SK-N-SH treated with all-trans-retinoic acid at 6 μM for 48 hours (cell line): ENCODE results near the gene COL15A1.
"Not testable (repeated sequence)": the region's sequence is repeated elsewhere in the genome, so short reads cannot be mapped to it uniquely, and the experiment has no call there.

Experiments
- ATAC-seq: fragments of 200-7000 bp; cut with Tn5 transposase; 3 replicates; pipeline ENCODE4 v1.9.1; 2020; ENCODE audit warnings: mild to moderate bottlenecking, moderate library complexity
- ARNTL ChIP-seq: fragments of 450-650 bp; formaldehyde crosslinking; IDR thresholded peaks from 2 replicates; pipeline ENCODE4 v1.5.0; 2020; ENCODE audit warnings: low read depth, mild to moderate bottlenecking, moderate library complexity, borderline replicate concordance
- BACH2 ChIP-seq: fragments of 250-450 bp; sonication (Bioruptor Pico); IDR thresholded peaks from 2 replicates; pipeline ENCODE4 v1.9.0; 2021; ENCODE audit warnings: mild to moderate bottlenecking, borderline replicate concordance
- CREB5 ChIP-seq: fragments of 250-450 bp; sonication (Bioruptor Pico); IDR thresholded peaks from 2 replicates; pipeline ENCODE4 v1.5.1; 2020; ENCODE audit warnings: low read depth, mild to moderate bottlenecking, moderate library complexity
- ESRRG ChIP-seq: fragments of 250-450 bp; sonication (Bioruptor Pico); IDR thresholded peaks from 2 replicates; pipeline ENCODE4 v1.6.1; 2021; ENCODE audit warnings: mild to moderate bottlenecking
- GLIS3 ChIP-seq: fragments of 250-450 bp; sonication (Bioruptor Pico); IDR thresholded peaks from 2 replicates; pipeline ENCODE4 v1.5.0; 2020; ENCODE audit warnings: mild to moderate bottlenecking, moderate library complexity
- ISL1 ChIP-seq: fragments of 250-450 bp; sonication (Bioruptor Pico); IDR thresholded peaks from 2 replicates; pipeline ENCODE4 v2.1.2; 2022; ENCODE audit warnings: mild to moderate bottlenecking, moderate library complexity
- PPARA ChIP-seq: fragments of 250-450 bp; sonication (Bioruptor Pico); IDR thresholded peaks from 2 replicates; pipeline ENCODE4 v1.5.0; 2020; ENCODE audit warnings: mild to moderate bottlenecking, borderline replicate concordance
- RARB ChIP-seq: fragments of 250-450 bp; sonication (Bioruptor Pico); IDR thresholded peaks from 2 replicates; pipeline ENCODE4 v1.8.0; 2021; ENCODE audit warnings: mild to moderate bottlenecking, moderate library complexity
- SNAI2 ChIP-seq: fragments of 250-450 bp; sonication (Bioruptor Pico); IDR thresholded peaks from 2 replicates; pipeline ENCODE4 v1.5.0; 2020; ENCODE audit warnings: mild to moderate bottlenecking, moderate library complexity
- TCF4 ChIP-seq: fragments of 250-450 bp; sonication (Bioruptor Pico); IDR thresholded peaks from 2 replicates; pipeline ENCODE4 v1.8.0; 2021; ENCODE audit warnings: mild to moderate bottlenecking, moderate library complexity, borderline replicate concordance
- TSHZ2 ChIP-seq: fragments of 250-450 bp; sonication (Bioruptor Pico); IDR thresholded peaks from 2 replicates; pipeline ENCODE4 v1.5.0; 2020; ENCODE audit warnings: mild to moderate bottlenecking, moderate library complexity
- ZFP30 ChIP-seq: fragments of 450-650 bp; formaldehyde crosslinking; IDR thresholded peaks from 2 replicates; pipeline ENCODE4 v1.5.0; 2022; ENCODE audit warnings: mild to moderate bottlenecking, moderate library complexity
- ZNF565 ChIP-seq: fragments of 450-650 bp; formaldehyde crosslinking; conservative IDR thresholded peaks from 2 replicates; pipeline ENCODE4 v1.5.0; 2020; ENCODE audit warnings: low read depth, mild to moderate bottlenecking, moderate library complexity
- ZNF70 ChIP-seq: fragments of 450-650 bp; formaldehyde crosslinking; IDR thresholded peaks from 2 replicates; pipeline ENCODE4 v1.5.0; 2020; ENCODE audit warnings: mild to moderate bottlenecking, moderate library complexity
- ZNF8 ChIP-seq: fragments of 450-650 bp; formaldehyde crosslinking; IDR thresholded peaks from 2 replicates; pipeline ENCODE4 v1.5.0; 2020; ENCODE audit warnings: mild to moderate bottlenecking, moderate library complexity
- TF ChIP-seq, protein P1 (sequence below): fragments of 250-450 bp; sonication (Bioruptor Pico); IDR thresholded peaks from 2 replicates; pipeline ENCODE4 v1.8.0; 2020; ENCODE audit warnings: mild to moderate bottlenecking, moderate library complexity, borderline replicate concordance
- TF ChIP-seq, protein P2 (sequence below): fragments of 250-450 bp; sonication (Bioruptor Pico); IDR thresholded peaks from 2 replicates; pipeline ENCODE4 v1.5.1; 2021; ENCODE audit warnings: mild to moderate bottlenecking, moderate library complexity

COL15A1 gene

GRCh38 chr9:98899408-98900056, 44.2 kb upstream of the COL15A1 start (continued):
- TF ChIP-seq TSHZ2 (no peak), ZNF8 (CRISPR knock-in tag) (no peak), GLIS3 (CRISPR knock-in tag) (no peak), TCF4 (no peak)
- TF ChIP-seq, protein P1, sequence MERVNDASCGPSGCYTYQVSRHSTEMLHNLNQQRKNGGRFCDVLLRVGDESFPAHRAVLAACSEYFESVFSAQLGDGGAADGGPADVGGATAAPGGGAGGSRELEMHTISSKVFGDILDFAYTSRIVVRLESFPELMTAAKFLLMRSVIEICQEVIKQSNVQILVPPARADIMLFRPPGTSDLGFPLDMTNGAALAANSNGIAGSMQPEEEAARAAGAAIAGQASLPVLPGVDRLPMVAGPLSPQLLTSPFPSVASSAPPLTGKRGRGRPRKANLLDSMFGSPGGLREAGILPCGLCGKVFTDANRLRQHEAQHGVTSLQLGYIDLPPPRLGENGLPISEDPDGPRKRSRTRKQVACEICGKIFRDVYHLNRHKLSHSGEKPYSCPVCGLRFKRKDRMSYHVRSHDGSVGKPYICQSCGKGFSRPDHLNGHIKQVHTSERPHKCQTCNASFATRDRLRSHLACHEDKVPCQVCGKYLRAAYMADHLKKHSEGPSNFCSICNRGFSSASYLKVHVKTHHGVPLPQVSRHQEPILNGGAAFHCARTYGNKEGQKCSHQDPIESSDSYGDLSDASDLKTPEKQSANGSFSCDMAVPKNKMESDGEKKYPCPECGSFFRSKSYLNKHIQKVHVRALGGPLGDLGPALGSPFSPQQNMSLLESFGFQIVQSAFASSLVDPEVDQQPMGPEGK, result no peak

- no peak for TF ChIP-seq SNAI2 (CRISPR knock-in tag)
- TF ChIP-seq ARNTL (CRISPR knock-in tag), result no peak
- TF ChIP-seq ZNF70, result no peak
- no peak for TF ChIP-seq PPARA
- TF ChIP-seq, all 23 proteins: peak for 0
- no peak for ATAC-seq
These were observed 43.5 kb upstream of the COL15A1 start for GRCh38 chr9:98900244-98900643.

- ATAC-seq, result no peak
- TF ChIP-seq GLIS3 (CRISPR knock-in tag) (no peak), RARB (no peak)
- TF ChIP-seq, all 23 proteins: peak for 0
These were observed 43.0 kb upstream of the COL15A1 start for GRCh38 chr9:98900725-98901124.

DNA sequence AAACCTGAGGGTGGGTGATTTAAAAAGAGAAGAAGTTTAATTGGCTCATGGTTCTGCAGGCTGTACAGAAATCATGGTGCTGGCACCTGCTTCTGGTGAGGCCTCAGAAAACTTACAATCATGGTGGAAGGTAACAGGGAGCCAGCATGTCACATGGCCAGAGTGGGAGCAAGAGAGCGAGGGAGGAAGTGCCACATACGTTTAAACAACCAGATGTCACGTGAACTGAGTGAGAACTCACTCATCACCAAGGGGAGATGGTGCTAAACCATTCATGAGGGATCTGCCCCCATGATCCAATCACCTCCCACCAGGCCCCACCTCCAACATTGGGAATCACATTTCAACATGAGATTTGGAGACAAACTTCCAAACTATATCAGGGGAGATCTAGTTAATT, 41.9 kb upstream of the COL15A1 start:
- not testable (repeated sequence) for ATAC-seq

- TF ChIP-seq ZFP30 (CRISPR knock-in tag) (no peak), ZNF565 (CRISPR knock-in tag) (no peak), TCF4 (no peak), PPARA (no peak), SNAI2 (CRISPR knock-in tag) (no peak), ESRRG (CRISPR knock-in tag) (no peak), TSHZ2 (no peak), BACH2 (CRISPR knock-in tag) (no peak), CREB5 (CRISPR knock-in tag) (no peak), ISL1 (CRISPR knock-in tag) (no peak)
- TF ChIP-seq, protein P2, sequence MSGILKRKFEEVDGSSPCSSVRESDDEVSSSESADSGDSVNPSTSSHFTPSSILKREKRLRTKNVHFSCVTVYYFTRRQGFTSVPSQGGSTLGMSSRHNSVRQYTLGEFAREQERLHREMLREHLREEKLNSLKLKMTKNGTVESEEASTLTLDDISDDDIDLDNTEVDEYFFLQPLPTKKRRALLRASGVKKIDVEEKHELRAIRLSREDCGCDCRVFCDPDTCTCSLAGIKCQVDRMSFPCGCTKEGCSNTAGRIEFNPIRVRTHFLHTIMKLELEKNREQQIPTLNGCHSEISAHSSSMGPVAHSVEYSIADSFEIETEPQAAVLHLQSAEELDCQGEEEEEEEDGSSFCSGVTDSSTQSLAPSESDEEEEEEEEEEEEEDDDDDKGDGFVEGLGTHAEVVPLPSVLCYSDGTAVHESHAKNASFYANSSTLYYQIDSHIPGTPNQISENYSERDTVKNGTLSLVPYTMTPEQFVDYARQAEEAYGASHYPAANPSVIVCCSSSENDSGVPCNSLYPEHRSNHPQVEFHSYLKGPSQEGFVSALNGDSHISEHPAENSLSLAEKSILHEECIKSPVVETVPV (CRISPR knock-in tag), result no peak
- TF ChIP-seq, protein P1, result no peak
- TF ChIP-seq, all 23 proteins: peak for 0
- ATAC-seq, result no peak
These were observed 41.2 kb upstream of the COL15A1 start for GRCh38 chr9:98902516-98902915.
